Endothelial cell of umbilical vein (primary cell): ENCODE data around the gene CEP95. TPM values are rescaled to one million over a fixed set of nuclear protein-coding genes. Genes with fewer than 3 reads are reported as not detected.
A peak's percentile ranks its signal among the peaks of the same experiment; 100 is the strongest.

Source experiments
- BruUV-seq: library from RNA; stranded (reverse); fragments of 400-500 nt; replicated peaks from 2 replicates; lab custom pipeline; 2021; lab: Mats Ljungman, UMichigan
- CTCF ChIA-PET: fragments of 300-600, 350-600 bp; sonication (Branson Sonifier 250); formaldehyde crosslinking; loops from one replicate; lab custom pipeline; 2021; ENCODE audit warnings: antibody characterized with exemption, inconsistent platforms; lab: Charles Lee
- POLR2A ChIA-PET: fragments of 300-600, 350-600 bp; sonication (Branson Sonifier 250); formaldehyde crosslinking; loops from one replicate; lab custom pipeline; 2021; ENCODE audit warnings: antibody characterized with exemption, inconsistent platforms; lab: Charles Lee
- DNase-seq: peaks from one replicate; pipeline ENCODE4 v3.0.0-alpha.2; 2011; ENCODE audit warnings: low read depth, low spot score
- FAIRE-seq: peaks from 2 replicates; lab custom pipeline; 2011; peaks lifted over from hg19 to GRCh38; lab: Jason Lieb, UNC
- H2AFZ ChIP-seq: 2 replicates; pipeline ENCODE4 v1.6.0; 2012; ENCODE audit warnings: low read depth, low read length, control low read depth, inconsistent platforms
- H3K27ac ChIP-seq: 2 replicates; pipeline ENCODE4 v1.5.1; 2011; ENCODE audit warnings: low read depth, mild to moderate bottlenecking, control low read depth, low read length, moderate library complexity; ENCODE audit not compliant: insufficient read depth
- H3K27me3 ChIP-seq, 2 experiments: 2 replicates each; pipeline versions ENCODE4 v1.6.0 to v1.6.1; 2011; ENCODE audit warnings: low read length in 2 of 2, mixed read lengths in 1 of 2; ENCODE audit not compliant: control insufficient read depth in 2 of 2, insufficient read depth in 2 of 2
- H3K36me3 ChIP-seq, 2 experiments: 2 replicates in 1 of 2; 3 replicates in 1 of 2; pipeline ENCODE4 v1.5.1; 2011; ENCODE audit warnings: low read length in 2 of 2, mild to moderate bottlenecking in 1 of 2, moderate library complexity in 1 of 2; ENCODE audit not compliant: control insufficient read depth in 2 of 2, insufficient read depth in 2 of 2; ENCODE audit errors: extremely low read depth in 1 of 2
- H3K4me1 ChIP-seq: 3 replicates; pipeline ENCODE4 v1.5.1; 2011; ENCODE audit warnings: mild to moderate bottlenecking, low read length; ENCODE audit not compliant: control insufficient read depth, insufficient read depth; ENCODE audit errors: extremely low read depth
- H3K4me2 ChIP-seq: 2 replicates; pipeline ENCODE4 v1.6.1; 2011; ENCODE audit warnings: low read length, control low read depth, mixed read lengths; ENCODE audit not compliant: insufficient read depth
- H3K4me3 ChIP-seq, 3 experiments: fragments of 200-600 bp in 1 of 3; sonication (generic), shearing (Covaris generic) in 1 of 3; replicated peaks in 1 of 3; 2 replicates each; pipeline ENCODE4 v1.5.1; 2011 to 2016; ENCODE audit warnings: control low read depth in 3 of 3, low read length in 3 of 3, mild to moderate bottlenecking in 2 of 3, inconsistent platforms in 1 of 3, low read depth in 1 of 3, moderate library complexity in 1 of 3; ENCODE audit not compliant: insufficient read depth in 1 of 3
- H3K79me2 ChIP-seq: 2 replicates; pipeline ENCODE4 v1.6.0; 2012; ENCODE audit warnings: low read length, inconsistent platforms; ENCODE audit not compliant: control insufficient read depth, insufficient read depth
- H3K9ac ChIP-seq: replicated peaks from 2 replicates; pipeline ENCODE3; 2011; ENCODE audit warnings: low read length, control low read depth; ENCODE audit not compliant: insufficient read depth; ENCODE audit errors: extremely low read depth
- H3K9me1 ChIP-seq: replicated peaks from 3 replicates; pipeline ENCODE4 v1.6.0; 2011; ENCODE audit warnings: mild to moderate bottlenecking, low read length; ENCODE audit not compliant: control insufficient read depth, insufficient read depth; ENCODE audit errors: extremely low read depth
- H3K9me3 ChIP-seq: replicated peaks from 2 replicates; pipeline ENCODE4 v1.5.1; 2012; ENCODE audit warnings: low read length, inconsistent platforms; ENCODE audit not compliant: control insufficient read depth, insufficient read depth
- H4K20me1 ChIP-seq: replicated peaks from 2 replicates; pipeline ENCODE3; 2011; ENCODE audit warnings: mild to moderate bottlenecking, low read length; ENCODE audit not compliant: control insufficient read depth, insufficient read depth; ENCODE audit errors: extremely low read depth
- CTCF ChIP-seq, 2 donors: IDR thresholded peaks; 1 replicate in 1 of 2; 2 replicates in 1 of 2; pipeline ENCODE4 v1.5.1; 2011; ENCODE audit warnings: low read length in 2 of 2, mild to moderate bottlenecking in 2 of 2, moderate library complexity in 2 of 2, control low read depth in 1 of 2, inconsistent platforms in 1 of 2, low read depth in 1 of 2; ENCODE audit not compliant: insufficient read depth in 1 of 2; ENCODE audit errors: extremely low read depth in 1 of 2
- EZH2 ChIP-seq: IDR thresholded peaks from 2 replicates; pipeline ENCODE4 v1.6.1; 2012; ENCODE audit warnings: borderline replicate concordance, low read depth, mild to moderate bottlenecking, moderate library complexity, low read length, inconsistent platforms; ENCODE audit not compliant: severe bottlenecking
- FOS ChIP-seq: IDR thresholded peaks from 2 replicates; pipeline ENCODE4 v1.6.1; 2011; ENCODE audit warnings: mild to moderate bottlenecking, low read length, moderate library complexity, borderline replicate concordance; ENCODE audit not compliant: insufficient read depth
- GATA2 ChIP-seq: IDR thresholded peaks from 2 replicates; pipeline ENCODE4 v1.7.0; 2011; ENCODE audit warnings: low read depth, mild to moderate bottlenecking, moderate library complexity, mixed read lengths, low read length; ENCODE audit not compliant: insufficient read length, insufficient read depth
- JUN ChIP-seq: IDR thresholded peaks from 2 replicates; pipeline ENCODE4 v1.6.1; 2011; ENCODE audit warnings: borderline replicate concordance, low read depth; ENCODE audit not compliant: insufficient read length, insufficient read depth
- MYC ChIP-seq: IDR thresholded peaks from one replicate; pipeline ENCODE4 v1.6.1; 2011; ENCODE audit warnings: mild to moderate bottlenecking, low read depth, low read length
- POLR2A ChIP-seq: IDR thresholded peaks from 2 replicates; pipeline ENCODE4 v1.6.1; 2012; ENCODE audit warnings: low read depth, mild to moderate bottlenecking, control low read depth, low read length
- POLR2AphosphoS5 ChIP-seq: IDR thresholded peaks from 2 replicates; pipeline ENCODE4 v1.6.1; 2012; ENCODE audit warnings: low read depth, mild to moderate bottlenecking, control low read depth, low read length, moderate library complexity; ENCODE audit not compliant: insufficient read depth
- dilution Hi-C: fragments of 300-500 bp; cut with MboI; formaldehyde crosslinking; loops from one replicate; pipeline ENCODE4 v1.15.0; 2019; ENCODE audit warnings: low sequenced_read_pairs; ENCODE audit not compliant: extremely low pct_ligation_motif_present
- intact Hi-C: fragments of 100-400 bp; cut with micrococcal nuclease; formaldehyde crosslinking; loops from one replicate; pipeline ENCODE4 v1.10.0; 2022
- polyA plus RNA-seq, 4 experiments: library from polyadenylated mRNA; depleted of rRNA in 3 of 4; stranded (reverse) in 3 of 4; unstranded in 1 of 4; fragments of >200 nt; gene quantifications; 2 replicates each; pipeline versions ENCODE4 v1.2.1 to v1.2.3, GENCODE V29; 2011 to 2012; ENCODE audit warnings: missing spikeins in 1 of 4
- total RNA-seq: library from RNA; stranded (reverse); gene quantifications from 2 replicates; pipeline ENCODE4 v1.2.3, GENCODE V29; 2021
- TF ChIP-seq, protein P1 (sequence below): IDR thresholded peaks from 2 replicates; pipeline ENCODE4 v1.6.1; 2011; ENCODE audit not compliant: insufficient read depth, insufficient read length

CEP95 gene
- total and polyA plus RNA-seq, 2 donors (not counting 3 experiments of a cell fraction or from before 2014, with no cell fraction given): 14.1 to 35.5 TPM

GRCh38 chr17:64537488-64537887, 30.7 kb downstream of the CEP95 start:
- H3K27me3 ChIP-seq: no peaks in the 10 kb centered on the region
- dilution Hi-C loops: no loop called here
- H3K9me1 ChIP-seq: no peaks in the 10 kb centered on the region
- H3K79me2 ChIP-seq: no peaks in the 10 kb centered on the region
- intact Hi-C loops: no loop called here
- no peaks in the 10 kb centered on the region for H3K4me1 ChIP-seq
- no TSS peak for BruUV-seq
- H3K4me2 ChIP-seq: no peak overlapping the region
- H2AFZ ChIP-seq: no peak overlapping the region
- H3K9ac ChIP-seq: no peak overlapping the region
- H3K36me3 ChIP-seq: peaks cover 29 to 35% of the 10 kb centered on the region in 2 experiments
- TF ChIP-seq, protein P1, sequence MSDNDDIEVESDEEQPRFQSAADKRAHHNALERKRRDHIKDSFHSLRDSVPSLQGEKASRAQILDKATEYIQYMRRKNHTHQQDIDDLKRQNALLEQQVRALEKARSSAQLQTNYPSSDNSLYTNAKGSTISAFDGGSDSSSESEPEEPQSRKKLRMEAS: no peak
- no peak for TF ChIP-seq JUN
- no peak for TF ChIP-seq POLR2A
- no peak for TF ChIP-seq MYC
- TF ChIP-seq FOS: no peak
- TF ChIP-seq GATA2: no peak
- no peak for TF ChIP-seq EZH2
- TF ChIP-seq POLR2AphosphoS5: no peak
- no peak for TF ChIP-seq CTCF (IDR thresholded peaks at IDR 0.05; ENCODE audit: extremely low read depth in 1 of 2, insufficient read depth in 1 of 2, low read depth in 1 of 2, low read length in 2 of 2)
- no peak overlapping the region for H3K4me3 ChIP-seq
- no peak for DNase-seq
- ChIA-PET CTCF (no interaction called here), POLR2A (no interaction called here)
- peak; percentile 8 for FAIRE-seq
- no peak overlapping the region for H3K27ac ChIP-seq
- no peaks in the 10 kb centered on the region for H3K9me3 ChIP-seq
- H4K20me1 ChIP-seq: no peaks in the 10 kb centered on the region
